Activated CD8-positive, alpha-beta T cell treated with anti-CD3 and anti-CD28 coated beads for 36 hours (primary cell): ENCODE results near the gene ATP4B. TPM values are rescaled to one million over a fixed set of nuclear protein-coding genes. Genes with fewer than 3 reads are reported as not detected.
A peak's percentile ranks its signal among the peaks of the same experiment; 100 is the strongest.

Experiments
- ATAC-seq: fragments of 200-7000 bp; cut with Tn5 transposase; one replicate; pipeline ENCODE4 v1.10.0; 2021; ENCODE audit warnings: mild to moderate bottlenecking, moderate library complexity
- CTCF ChIA-PET: fragments of 350-600 bp; sonication (Branson Sonifier 250); formaldehyde crosslinking; loops from one replicate; lab custom pipeline; 2021; ENCODE audit warnings: antibody characterized with exemption; lab: Charles Lee
- POLR2A ChIA-PET: fragments of 350-600 bp; sonication (Branson Sonifier 250); formaldehyde crosslinking; loops from one replicate; lab custom pipeline; 2021; ENCODE audit warnings: antibody characterized with exemption; lab: Charles Lee
- DNase-seq: peaks from one replicate; pipeline ENCODE4 v3.0.0-alpha.2; 2020
- H3K27ac Mint-ChIP-seq: one replicate; pipeline ENCODE4 v1.8.0; 2021; ENCODE audit warnings: mild to moderate bottlenecking, mixed read lengths
- H3K27me3 Mint-ChIP-seq: one replicate; pipeline ENCODE4 v1.8.0; 2021; ENCODE audit warnings: mixed read lengths
- H3K36me3 Mint-ChIP-seq: one replicate; pipeline ENCODE4 v1.8.0; 2021; ENCODE audit warnings: low read depth, mixed read lengths
- H3K4me1 Mint-ChIP-seq: one replicate; pipeline ENCODE4 v1.8.0; 2021; ENCODE audit warnings: low read depth, mixed read lengths
- H3K4me3 Mint-ChIP-seq: one replicate; pipeline ENCODE4 v1.8.0; 2021; ENCODE audit warnings: mild to moderate bottlenecking, moderate library complexity, mixed read lengths
- H3K9me3 Mint-ChIP-seq: one replicate; pipeline ENCODE4 v1.8.0; 2021; ENCODE audit warnings: mixed read lengths
- CTCF ChIP-seq: fragments of 200-600 bp; IDR thresholded peaks from one replicate; pipeline ENCODE4 v1.8.0; 2022; ENCODE audit warnings: antibody characterized with exemption, mild to moderate bottlenecking
- intact Hi-C: fragments of 100-400 bp; cut with micrococcal nuclease; formaldehyde crosslinking; loops from one replicate; pipeline ENCODE4 v1.10.0; 2022
- total RNA-seq, 2 experiments: library from RNA; stranded (reverse); gene quantifications; one replicate each; pipeline ENCODE4 v1.2.3, GENCODE V29; 2021

The ATP4B gene
- total RNA-seq, 2 experiments from 2014 or later, result not detected

- intact Hi-C loops, result no loop called here
- H3K36me3 Mint-ChIP-seq, result peaks cover 12% of the 10 kb centered on the region
- ATAC-seq, result peak; percentile 47
- POLR2A ChIA-PET, result interaction anchor here (0.6 kb wide), 1 partner anchor 11 kb away, joined by 3 read pairs; the partner anchor contains the start of gene ATP4B
- peak; percentile 13 for DNase-seq
- H3K9me3 Mint-ChIP-seq, result no peaks in the 10 kb centered on the region
- H3K27ac Mint-ChIP-seq, result no peak overlapping the region
- TF ChIP-seq CTCF, result no peak
- no peak overlapping the region for H3K4me3 Mint-ChIP-seq
- CTCF ChIA-PET, result no interaction called here
- no peaks in the 10 kb centered on the region for H3K27me3 Mint-ChIP-seq
- peaks cover 12% of the 10 kb centered on the region for H3K4me1 Mint-ChIP-seq
These were observed 11.1 kb downstream of the ATP4B start for GRCh38 chr13:113646921-113647340.

GRCh38 chr13:113646376-113646775 lies 11.6 kb downstream of the ATP4B start:
- Mint-ChIP-seq H3K27me3 (no peaks in the 10 kb centered on the region), H3K4me1 (peaks cover 12% of the 10 kb centered on the region), H3K9me3 (no peaks in the 10 kb centered on the region), H3K27ac (no peak overlapping the region), H3K36me3 (peaks cover 17% of the 10 kb centered on the region), H3K4me3 (no peak overlapping the region)
- TF ChIP-seq CTCF, result no peak
- POLR2A ChIA-PET, result interaction anchor here (0.6 kb wide), 1 partner anchor 12 kb away, joined by 3 read pairs; the partner anchor contains the start of gene ATP4B
- no peak for DNase-seq
- ATAC-seq, result no peak
- intact Hi-C loops, result no loop called here
- CTCF ChIA-PET, result no interaction called here

GRCh38 chr13:113645329-113645728 lies 12.7 kb downstream of the ATP4B start:
- intact Hi-C loops, result no loop called here
- Mint-ChIP-seq H3K9me3 (no peaks in the 10 kb centered on the region), H3K4me3 (no peak overlapping the region), H3K27ac (no peak overlapping the region), H3K27me3 (no peaks in the 10 kb centered on the region), H3K36me3 (peaks cover 24% of the 10 kb centered on the region), H3K4me1 (peaks cover 12% of the 10 kb centered on the region)
- no peak for ATAC-seq
- ChIA-PET CTCF (interaction anchor here (1.0 kb wide), 1 partner anchor 187 kb away, joined by 3 read pairs; no protein-coding TSS in a partner anchor), POLR2A (no interaction called here)
- no peak for TF ChIP-seq CTCF
- DNase-seq, result no peak

GRCh38 chr13:113644800-113645199 lies 13.2 kb downstream of the ATP4B start:
- Mint-ChIP-seq H3K27me3 (no peaks in the 10 kb centered on the region), H3K4me3 (no peak overlapping the region), H3K27ac (no peak overlapping the region), H3K9me3 (no peaks in the 10 kb centered on the region), H3K36me3 (peaks cover 29% of the 10 kb centered on the region), H3K4me1 (peaks cover 12% of the 10 kb centered on the region)
- ChIA-PET POLR2A (no interaction called here), CTCF (interaction anchor here (1.0 kb wide), 1 partner anchor 186 kb away, joined by 3 read pairs; no protein-coding TSS in a partner anchor)
- DNase-seq, result no peak
- intact Hi-C loops, result no loop called here
- no peak for TF ChIP-seq CTCF
- no peak for ATAC-seq

- peaks cover 12% of the 10 kb centered on the region for H3K4me1 Mint-ChIP-seq
- intact Hi-C loops, result no loop called here
- CTCF ChIA-PET, result no interaction called here
- no peak overlapping the region for H3K4me3 Mint-ChIP-seq
- no peaks in the 10 kb centered on the region for H3K9me3 Mint-ChIP-seq
- ATAC-seq (no peak), DNase-seq (no peak)
- H3K27me3 Mint-ChIP-seq, result no peaks in the 10 kb centered on the region
- peaks cover 38% of the 10 kb centered on the region for H3K36me3 Mint-ChIP-seq
- TF ChIP-seq CTCF, result no peak
- H3K27ac Mint-ChIP-seq, result no peak overlapping the region
- POLR2A ChIA-PET, result interaction anchor here (0.5 kb wide), 1 partner anchor 194 kb away, joined by 3 read pairs; no protein-coding TSS in a partner anchor
These were observed 14.4 kb downstream of the ATP4B start for GRCh38 chr13:113643593-113643992.
